NCI-H146 (cell line): ENCODE measurements around the gene THSD7B.

Source experiments
- DNase-seq: peaks from one replicate; lab custom pipeline; 2025; lab: John Stamatoyannopoulos, UW

The THSD7B gene

GRCh38 chr2:137202318-137202717 lies 437.0 kb downstream of the THSD7B start:
- DNase-seq, result no peak

GRCh38 chr2:137205324-137205723 lies 440.0 kb downstream of the THSD7B start:
- no peak for DNase-seq

GRCh38 chr2:137206069-137206468 lies 440.7 kb downstream of the THSD7B start:
- DNase-seq, result no peak

GRCh38 chr2:137207030-137207429 lies 441.7 kb downstream of the THSD7B start:
- DNase-seq, result no peak

- DNase-seq, result no peak
Measured at GRCh38 chr2:137208431-137208891, 443.1 kb downstream of the THSD7B start.

GRCh38 chr2:137210039-137210438 lies 444.7 kb downstream of the THSD7B start:
- no peak for DNase-seq

- DNase-seq, result no peak
Measured at GRCh38 chr2:137211761-137212160, 446.4 kb downstream of the THSD7B start.

- DNase-seq, result no peak
Measured at GRCh38 chr2:137220438-137220993, 455.2 kb downstream of the THSD7B start.

GRCh38 chr2:137221797-137222492 lies 456.6 kb downstream of the THSD7B start:
- DNase-seq, result no peak

- DNase-seq, result no peak
Measured at GRCh38 chr2:137223722-137224121, 458.4 kb downstream of the THSD7B start.

GRCh38 chr2:137228566-137228965 lies 463.2 kb downstream of the THSD7B start:
- no peak for DNase-seq

GRCh38 chr2:137229834-137230233 lies 464.5 kb downstream of the THSD7B start:
- no peak for DNase-seq

GRCh38 chr2:137231628-137232027 lies 466.3 kb downstream of the THSD7B start:
- DNase-seq, result no peak

- DNase-seq, result no peak
Measured at GRCh38 chr2:137232076-137232475, 466.7 kb downstream of the THSD7B start.

GRCh38 chr2:137233091-137233490 lies 467.7 kb downstream of the THSD7B start:
- DNase-seq, result no peak

- no peak for DNase-seq
Measured at GRCh38 chr2:137237055-137237454, 471.7 kb downstream of the THSD7B start.

GRCh38 chr2:137238065-137238464 lies 472.7 kb downstream of the THSD7B start:
- no peak for DNase-seq

- DNase-seq, result no peak
Measured at GRCh38 chr2:137249463-137250130, 484.3 kb downstream of the THSD7B start.

GRCh38 chr2:137250401-137250800 lies 485.1 kb downstream of the THSD7B start:
- DNase-seq, result no peak

- no peak for DNase-seq
Measured at GRCh38 chr2:137251045-137251444, 485.7 kb downstream of the THSD7B start.

GRCh38 chr2:137252934-137253333 lies 487.6 kb downstream of the THSD7B start:
- no peak for DNase-seq

- no peak for DNase-seq
Measured at GRCh38 chr2:137254052-137254451, 488.7 kb downstream of the THSD7B start.

GRCh38 chr2:137255345-137255744 lies 490.0 kb downstream of the THSD7B start:
- no peak for DNase-seq
